ENCODE data around the gene ATP10A. TPM values are rescaled to one million over a fixed set of nuclear protein-coding genes. Genes with fewer than 3 reads are reported as not detected.

Gene ATP10A
- total RNA-seq, 1 donor from 2014 or later = 0.22 TPM

DNA sequence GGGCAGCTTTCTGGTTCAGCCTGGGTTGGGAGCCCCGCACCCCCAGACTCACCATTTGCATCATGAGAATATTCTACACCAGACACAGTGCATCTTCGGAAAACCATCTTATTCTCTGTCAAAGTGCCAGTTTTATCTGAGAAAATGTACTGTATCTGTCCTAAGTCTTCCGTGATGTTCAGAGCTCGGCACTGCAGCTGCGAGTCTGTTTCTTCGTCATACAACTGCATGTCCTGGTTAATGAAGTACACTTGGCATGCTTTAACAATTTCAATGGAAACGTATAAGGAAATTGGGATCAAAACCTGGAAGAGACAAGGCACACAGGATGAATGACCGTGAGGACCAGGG, 141.5 kb downstream of the ATP10A start:
- Mint-ChIP-seq H3K9me3 (no peaks in the 10 kb centered on the region), H3K36me3 (no peaks in the 10 kb centered on the region), H3K4me1 (no peaks in the 10 kb centered on the region), H3K4me3 (no peak overlapping the region), H3K27ac (no peak overlapping the region), H3K27me3 (ENCODE audit: low read depth) (peaks cover 26% of the 10 kb centered on the region)
- TF ChIP-seq, protein P1, sequence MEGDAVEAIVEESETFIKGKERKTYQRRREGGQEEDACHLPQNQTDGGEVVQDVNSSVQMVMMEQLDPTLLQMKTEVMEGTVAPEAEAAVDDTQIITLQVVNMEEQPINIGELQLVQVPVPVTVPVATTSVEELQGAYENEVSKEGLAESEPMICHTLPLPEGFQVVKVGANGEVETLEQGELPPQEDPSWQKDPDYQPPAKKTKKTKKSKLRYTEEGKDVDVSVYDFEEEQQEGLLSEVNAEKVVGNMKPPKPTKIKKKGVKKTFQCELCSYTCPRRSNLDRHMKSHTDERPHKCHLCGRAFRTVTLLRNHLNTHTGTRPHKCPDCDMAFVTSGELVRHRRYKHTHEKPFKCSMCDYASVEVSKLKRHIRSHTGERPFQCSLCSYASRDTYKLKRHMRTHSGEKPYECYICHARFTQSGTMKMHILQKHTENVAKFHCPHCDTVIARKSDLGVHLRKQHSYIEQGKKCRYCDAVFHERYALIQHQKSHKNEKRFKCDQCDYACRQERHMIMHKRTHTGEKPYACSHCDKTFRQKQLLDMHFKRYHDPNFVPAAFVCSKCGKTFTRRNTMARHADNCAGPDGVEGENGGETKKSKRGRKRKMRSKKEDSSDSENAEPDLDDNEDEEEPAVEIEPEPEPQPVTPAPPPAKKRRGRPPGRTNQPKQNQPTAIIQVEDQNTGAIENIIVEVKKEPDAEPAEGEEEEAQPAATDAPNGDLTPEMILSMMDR (IDR thresholded peaks at IDR 0.05; ENCODE audit: unreplicated experiment) = no peak
- DNase-seq (ENCODE audit: low spot score in 2 of 2, unreplicated experiment in 2 of 2) = no peak

DNA sequence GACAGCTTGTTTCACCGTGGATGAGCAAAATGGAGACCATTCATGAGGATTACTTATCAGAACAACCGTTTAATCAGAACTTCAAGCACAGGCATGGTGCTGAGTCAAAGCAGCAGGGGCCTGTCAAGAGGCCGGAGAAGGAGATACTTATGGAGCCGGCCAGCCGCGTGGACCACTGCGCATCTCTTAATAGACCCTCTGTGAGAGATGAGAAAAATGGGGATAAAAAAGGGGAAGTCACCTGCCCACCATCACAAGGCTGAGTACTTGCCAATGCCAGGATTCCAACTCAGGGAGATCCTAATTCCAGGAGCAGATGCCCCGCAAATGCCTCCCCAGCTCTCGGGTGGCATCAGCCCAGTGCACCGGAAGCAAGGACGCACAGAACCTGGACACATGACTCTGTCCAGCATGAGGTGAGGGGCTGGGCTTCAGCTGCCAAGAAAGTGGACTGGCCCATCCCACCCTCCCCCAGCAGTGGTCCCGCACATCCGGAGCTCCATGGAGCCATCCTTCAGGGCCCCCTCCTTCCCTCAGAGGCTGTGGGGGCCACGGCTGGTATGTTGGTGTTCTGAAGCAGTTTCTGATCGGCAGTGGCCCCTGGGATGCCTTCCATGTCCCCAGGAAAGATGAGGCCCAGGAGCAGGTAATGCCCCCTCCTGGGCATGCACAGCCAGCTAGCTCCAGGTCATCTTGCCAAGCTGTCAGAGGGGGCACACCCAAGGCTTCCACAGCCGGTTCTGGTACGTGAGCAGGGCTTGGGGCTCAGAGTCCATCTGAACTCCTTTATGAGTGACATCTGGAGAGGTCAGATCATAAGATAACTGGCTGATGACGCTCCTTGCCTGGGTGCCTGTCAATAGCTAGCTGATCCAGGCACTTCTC, 143.8 kb downstream of the ATP10A start:
- no peak for DNase-seq (ENCODE audit: low spot score in 2 of 2, unreplicated experiment in 2 of 2)
- Mint-ChIP-seq H3K9me3 (no peaks in the 10 kb centered on the region), H3K4me3 (no peak overlapping the region), H3K27ac (no peak overlapping the region), H3K36me3 (no peaks in the 10 kb centered on the region), H3K4me1 (no peaks in the 10 kb centered on the region), H3K27me3 (ENCODE audit: low read depth) (peaks cover 23% of the 10 kb centered on the region)
- TF ChIP-seq, protein P1 (IDR thresholded peaks at IDR 0.05; ENCODE audit: unreplicated experiment) = no peak

DNA sequence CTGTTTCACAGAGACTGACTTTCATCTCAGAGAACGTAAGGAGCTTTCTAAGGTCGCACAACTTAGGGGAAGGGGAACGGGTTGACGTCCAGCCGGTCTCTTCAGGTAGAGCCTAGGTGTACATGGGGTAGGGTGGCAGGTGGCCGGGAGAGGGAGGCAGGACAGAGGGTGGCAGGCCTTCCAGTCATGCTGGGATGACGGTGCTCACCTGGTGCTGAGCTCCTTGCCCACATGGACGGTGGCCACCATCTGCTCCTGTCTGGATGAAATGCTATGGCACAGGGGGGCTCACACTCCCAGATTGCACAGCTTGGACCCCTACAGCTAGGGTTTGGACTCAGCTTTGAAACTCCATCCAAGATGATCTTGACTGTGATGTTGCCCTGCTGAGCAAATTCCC, 144.5 kb downstream of the ATP10A start:
- Mint-ChIP-seq H3K27ac (no peak overlapping the region), H3K36me3 (no peaks in the 10 kb centered on the region), H3K4me3 (no peak overlapping the region), H3K27me3 (ENCODE audit: low read depth) (peaks cover 19% of the 10 kb centered on the region), H3K4me1 (no peaks in the 10 kb centered on the region), H3K9me3 (no peaks in the 10 kb centered on the region)
- TF ChIP-seq, protein P1 (IDR thresholded peaks at IDR 0.05; ENCODE audit: unreplicated experiment) = no peak
- no peak for DNase-seq (ENCODE audit: low spot score in 2 of 2, unreplicated experiment in 2 of 2)

DNA sequence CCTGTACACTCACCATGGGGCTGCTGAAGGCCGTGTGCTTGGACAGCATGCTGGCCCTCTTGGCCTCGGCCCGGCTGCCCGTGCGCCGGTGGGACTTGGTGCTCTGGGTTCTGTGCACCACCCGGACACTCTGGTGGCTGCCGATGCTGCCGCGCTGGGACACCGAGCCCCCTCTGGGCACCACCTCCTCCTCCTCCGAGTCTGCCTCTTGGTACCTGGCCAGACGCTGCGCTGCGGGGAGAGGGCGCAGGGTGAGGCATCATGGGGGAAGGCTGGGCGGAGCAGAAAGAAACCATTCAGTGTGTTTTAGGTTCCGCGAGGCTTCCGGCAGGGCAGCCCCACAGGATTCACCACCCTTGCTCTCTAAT, 145.0 kb downstream of the ATP10A start:
- TF ChIP-seq, protein P1 (IDR thresholded peaks at IDR 0.05; ENCODE audit: unreplicated experiment) = no peak
- Mint-ChIP-seq H3K27me3 (ENCODE audit: low read depth) (peaks cover 19% of the 10 kb centered on the region), H3K4me1 (no peaks in the 10 kb centered on the region), H3K27ac (no peak overlapping the region), H3K36me3 (no peaks in the 10 kb centered on the region), H3K4me3 (no peak overlapping the region), H3K9me3 (no peaks in the 10 kb centered on the region)
- no peak for DNase-seq (ENCODE audit: low spot score in 2 of 2, unreplicated experiment in 2 of 2)

DNA sequence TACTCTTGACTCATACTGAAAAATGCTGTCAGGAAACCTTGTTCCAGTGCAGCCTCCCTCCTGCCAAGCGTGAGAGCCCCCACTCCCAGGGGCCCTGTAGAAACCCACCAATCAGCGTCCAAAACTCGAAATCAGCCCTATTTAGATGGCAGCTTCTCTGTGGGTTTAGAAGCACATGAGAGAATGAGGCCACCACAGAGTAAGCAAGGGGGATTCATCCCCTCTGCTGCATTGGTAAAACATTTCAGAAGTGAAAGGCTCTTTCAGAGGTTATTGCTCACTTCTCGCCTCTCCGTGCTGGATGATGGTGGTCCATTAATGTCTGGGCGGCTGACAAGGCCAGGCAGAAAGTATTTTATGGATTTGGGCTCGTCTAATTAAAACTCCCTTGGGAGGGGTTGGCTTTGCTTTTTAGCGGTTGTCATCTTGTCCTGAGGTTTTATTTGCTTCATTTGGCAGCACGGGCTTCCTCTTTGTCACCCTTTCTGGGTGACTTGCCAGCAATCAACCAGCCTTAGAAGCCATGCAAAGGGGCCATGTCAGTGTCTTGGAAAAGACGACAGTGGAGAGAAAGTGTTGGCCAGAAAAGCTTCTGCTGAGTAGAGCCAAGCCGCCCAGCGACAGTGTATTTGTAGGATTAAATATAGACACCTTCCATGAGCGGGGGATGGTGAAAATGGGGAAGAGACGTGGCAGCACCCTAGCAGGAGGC, 145.5 kb downstream of the ATP10A start:
- TF ChIP-seq, protein P1 (IDR thresholded peaks at IDR 0.05; ENCODE audit: unreplicated experiment) = no peak
- no peaks in the 10 kb centered on the region for H3K36me3 Mint-ChIP-seq
- H3K4me1 Mint-ChIP-seq = no peaks in the 10 kb centered on the region
- no peak overlapping the region for H3K4me3 Mint-ChIP-seq
- H3K27me3 Mint-ChIP-seq (ENCODE audit: low read depth) = peaks cover 17% of the 10 kb centered on the region
- no peaks in the 10 kb centered on the region for H3K9me3 Mint-ChIP-seq
- DNase-seq (ENCODE audit: low spot score in 2 of 2, unreplicated experiment in 2 of 2) = no peak
- no peak overlapping the region for H3K27ac Mint-ChIP-seq

Measured in mesothelial cell of epicardium (in vitro differentiated cells).